ENCODE results near the gene SH3GL2.
A peak's percentile ranks its signal among the peaks of the same experiment; 100 is the strongest.

Gene SH3GL2

DNA sequence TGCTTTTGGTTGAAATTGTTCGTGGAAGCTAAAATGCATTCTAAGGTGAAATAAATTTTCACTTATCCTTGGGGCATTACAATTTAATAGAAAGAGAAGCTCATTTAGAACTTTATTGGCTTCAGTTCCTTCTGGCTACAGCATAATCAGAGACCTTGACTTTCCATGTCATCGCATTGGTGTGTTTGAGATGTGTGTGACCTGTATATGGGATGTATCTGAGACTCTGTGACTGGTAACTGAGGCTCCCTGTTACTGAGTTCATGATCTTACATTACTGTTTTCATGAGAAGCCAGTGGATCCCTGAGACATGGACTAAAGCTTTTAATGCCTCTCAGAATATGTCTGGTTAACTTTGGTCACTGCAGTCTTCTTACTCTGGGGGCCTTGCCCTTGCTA lies 32.5 kb downstream of the SH3GL2 start:
- no peak for DNase-seq (ENCODE audit: low spot score)

DNA sequence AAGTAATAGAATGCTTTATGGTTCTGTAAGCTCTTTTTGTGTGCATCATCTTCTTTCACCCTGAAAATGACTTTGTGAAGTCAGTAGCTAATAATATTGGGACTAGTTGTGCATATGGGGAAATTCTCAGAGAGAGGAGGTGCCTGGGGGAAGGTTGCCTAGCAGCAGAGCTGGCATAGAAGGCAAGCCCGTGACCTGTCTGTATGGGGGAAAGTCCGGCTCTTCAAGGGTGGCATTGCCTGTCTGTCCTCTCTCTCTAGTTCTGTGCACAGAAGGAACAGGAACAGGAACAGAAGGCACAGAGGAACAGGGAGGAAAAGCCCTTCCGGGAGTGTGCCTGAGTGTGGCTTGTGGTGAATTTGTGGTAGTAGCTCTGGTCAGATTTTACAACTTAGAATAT lies 33.1 kb downstream of the SH3GL2 start:
- peak; percentile 51 for DNase-seq (ENCODE audit: low spot score)

DNA sequence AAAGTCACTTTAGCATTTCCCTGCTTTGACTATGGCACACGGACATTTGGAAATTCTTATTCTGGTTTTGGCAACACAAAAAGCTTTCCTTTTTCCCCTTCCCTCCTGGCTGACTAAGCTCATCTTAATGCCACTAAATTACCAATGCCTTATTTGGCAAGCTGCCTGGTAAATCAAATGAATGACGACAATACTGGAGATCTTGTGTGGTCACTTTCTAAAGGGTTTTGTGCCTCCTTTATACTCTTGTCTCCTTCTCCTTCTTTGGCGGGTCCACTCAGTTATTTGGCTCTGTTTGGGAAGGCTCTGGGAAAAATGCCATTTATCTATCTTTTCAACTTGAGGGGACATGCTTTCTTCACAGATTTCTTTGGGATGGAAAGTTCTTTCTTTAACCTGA lies 34.9 kb downstream of the SH3GL2 start:
- peak; percentile 88 for DNase-seq (ENCODE audit: low spot score)

- DNase-seq (ENCODE audit: low spot score) = no peak
Measured at GRCh38 chr9:17614250-17614649, 35.4 kb downstream of the SH3GL2 start.

GRCh38 chr9:17614903-17615302 lies 36.0 kb downstream of the SH3GL2 start:
- peak; percentile 47 for DNase-seq (ENCODE audit: low spot score)

GRCh38 chr9:17622141-17622540 lies 43.3 kb downstream of the SH3GL2 start:
- no peak for DNase-seq (ENCODE audit: low spot score)

- no peak for DNase-seq (ENCODE audit: low spot score)
Measured at GRCh38 chr9:17622749-17623148, 43.9 kb downstream of the SH3GL2 start.

GRCh38 chr9:17623965-17624364 lies 45.1 kb downstream of the SH3GL2 start:
- DNase-seq (ENCODE audit: low spot score) = no peak

DNA sequence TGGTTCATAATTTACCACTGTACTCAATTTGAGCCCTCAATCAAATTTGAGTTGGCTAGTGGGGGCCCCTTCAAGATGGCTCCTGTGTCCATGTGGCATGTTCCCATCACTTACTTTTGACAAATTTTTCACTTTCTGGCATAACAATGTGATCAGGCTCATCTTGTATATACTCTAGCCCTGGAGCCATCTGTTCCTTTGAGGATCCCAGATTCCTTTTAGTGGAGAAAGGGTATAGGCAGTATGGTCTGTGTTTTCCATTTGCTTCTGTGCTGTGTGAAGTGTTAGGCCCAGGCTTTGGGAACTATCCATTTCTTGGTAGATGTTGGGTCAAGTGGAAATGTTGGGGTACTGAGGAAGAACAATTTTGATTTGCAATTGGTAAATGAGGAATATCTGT lies 45.7 kb downstream of the SH3GL2 start:
- DNase-seq (ENCODE audit: low spot score) = no peak

DNA sequence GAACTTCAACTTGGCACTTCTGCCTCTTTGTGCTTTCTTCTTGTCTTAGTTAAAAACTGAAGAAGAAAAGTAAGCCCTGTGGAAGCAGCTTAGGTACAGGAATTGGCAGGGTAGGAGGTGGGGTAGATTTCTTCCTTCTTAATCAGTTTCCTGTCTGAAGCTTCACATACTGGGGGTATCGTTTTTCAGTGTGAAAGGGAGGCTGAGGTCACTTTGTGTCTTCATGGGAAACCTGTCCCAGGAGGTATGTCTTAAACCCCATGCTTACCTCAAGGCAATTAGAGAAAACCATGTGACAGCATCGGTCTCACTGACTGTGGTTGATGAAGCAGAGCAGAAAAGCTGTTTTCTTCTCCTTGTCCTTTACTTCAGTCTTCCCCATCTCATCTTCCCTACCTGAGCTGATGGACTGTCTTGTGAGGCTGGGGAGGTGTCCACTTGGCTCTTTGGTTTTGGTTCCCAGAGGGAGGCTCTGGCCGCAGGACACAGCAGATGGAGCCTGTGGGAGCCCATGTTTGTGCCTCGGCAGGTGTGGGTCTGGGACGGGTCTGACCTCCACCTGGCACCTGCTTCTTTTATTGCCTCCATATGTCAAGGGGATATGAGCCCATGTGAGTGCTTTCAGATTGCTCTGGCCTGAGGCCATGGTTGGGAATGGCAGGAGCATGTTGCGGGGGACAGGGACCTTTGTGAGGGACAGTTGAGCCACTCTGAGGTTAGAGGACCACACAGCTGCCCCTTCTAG lies 47.0 kb downstream of the SH3GL2 start:
- DNase-seq (ENCODE audit: low spot score) = peak; percentile 84

GRCh38 chr9:17627641-17628040 lies 48.8 kb downstream of the SH3GL2 start:
- no peak for DNase-seq (ENCODE audit: low spot score)

DNA sequence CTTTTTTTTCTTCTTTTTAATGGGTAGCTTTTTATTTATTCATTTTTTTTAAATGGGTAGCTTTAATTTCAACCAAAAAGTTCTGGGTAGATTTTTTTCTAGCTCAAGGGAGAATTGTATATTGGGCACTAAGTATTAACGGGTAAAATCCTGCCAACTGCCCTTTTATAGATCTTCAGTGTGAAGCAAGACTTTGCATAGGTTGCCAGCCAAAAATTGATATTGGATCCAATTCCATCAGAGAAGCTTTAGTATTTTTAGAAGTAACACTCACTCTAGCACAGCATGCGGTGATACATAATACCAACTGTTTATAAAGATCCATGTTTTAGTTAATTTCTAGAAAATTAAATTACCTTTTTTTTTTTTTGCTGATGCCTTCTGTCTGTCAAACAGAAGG lies 49.8 kb downstream of the SH3GL2 start:
- no peak for DNase-seq (ENCODE audit: low spot score)

- DNase-seq (ENCODE audit: low spot score) = no peak
Measured at GRCh38 chr9:17630531-17630949, 51.7 kb downstream of the SH3GL2 start.

DNA sequence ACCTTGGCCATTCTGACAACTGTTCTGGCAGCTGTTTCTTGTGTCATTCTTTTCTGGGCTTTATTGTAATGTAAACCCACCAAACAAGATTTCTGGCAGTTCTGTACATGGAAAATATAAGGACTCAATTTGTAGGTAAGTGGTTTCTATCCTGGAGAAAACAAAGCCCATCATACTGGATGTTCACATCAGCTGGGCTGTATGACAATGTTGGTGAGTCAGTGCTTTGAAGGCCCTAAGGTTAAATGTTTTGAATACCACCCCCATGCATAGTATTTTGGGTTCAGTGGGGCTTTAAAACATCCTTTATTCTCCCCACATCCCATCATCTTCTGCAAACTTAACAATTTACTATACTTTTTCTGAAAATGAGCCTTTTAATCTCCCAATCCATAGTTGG lies 52.5 kb downstream of the SH3GL2 start:
- DNase-seq (ENCODE audit: low spot score) = peak; percentile 21

DNA sequence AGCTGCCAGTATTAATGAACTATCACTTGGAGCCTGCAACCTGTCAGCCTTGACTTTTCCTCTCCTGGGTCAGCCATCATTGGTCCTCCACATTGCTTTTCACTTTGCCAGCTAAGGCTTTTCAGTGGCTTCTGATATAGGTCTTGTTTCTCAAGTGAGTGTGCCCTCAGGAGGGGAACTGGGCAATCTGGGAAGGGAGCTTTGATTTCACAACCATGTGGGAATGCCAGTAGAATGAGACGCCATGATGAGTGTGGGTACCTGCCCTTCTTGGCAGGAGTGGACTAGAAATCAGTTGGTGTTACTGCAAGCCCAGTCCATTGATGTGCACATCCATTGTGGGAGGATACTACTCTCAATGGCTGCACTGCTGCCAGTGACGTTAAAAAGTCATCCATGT lies 54.1 kb downstream of the SH3GL2 start:
- DNase-seq (ENCODE audit: low spot score) = no peak

DNA sequence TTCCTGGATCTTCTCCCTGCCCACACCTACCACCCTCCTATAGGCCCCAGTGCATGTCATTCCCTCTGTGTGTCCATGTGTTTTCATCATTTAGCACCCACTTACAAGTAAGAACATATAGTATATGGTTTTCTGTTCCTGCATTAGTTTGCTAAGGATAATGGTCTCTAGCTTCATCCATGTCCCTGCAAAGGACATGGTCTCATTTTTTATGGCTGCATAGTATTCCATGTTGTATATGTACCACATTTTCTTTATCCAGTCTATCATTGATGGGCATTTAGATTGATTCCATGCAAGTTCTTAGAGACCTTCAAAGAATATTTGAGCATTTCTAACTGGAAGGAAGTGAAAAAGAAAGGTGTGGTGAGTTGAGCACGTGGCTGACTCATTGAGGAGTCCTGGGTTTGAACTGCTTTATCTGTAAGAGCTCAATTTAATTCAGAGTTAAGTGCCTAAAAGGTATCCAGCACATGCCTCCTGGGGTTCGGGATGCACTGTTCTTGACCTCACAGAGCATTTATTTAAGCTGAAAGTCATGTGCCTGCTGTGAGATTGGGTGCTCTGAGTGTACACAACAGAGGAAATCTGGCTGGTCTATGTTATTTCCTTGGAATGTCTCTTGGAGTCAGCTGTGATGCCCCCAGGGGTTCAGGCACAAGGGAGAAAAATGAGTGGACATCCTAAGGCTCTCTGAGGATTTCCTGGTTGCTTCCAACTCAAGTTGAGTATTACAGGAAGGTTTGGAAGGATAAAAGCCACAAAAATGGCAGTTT lies 56.4 kb downstream of the SH3GL2 start:
- DNase-seq (ENCODE audit: low spot score) = peak; percentile 59

DNA sequence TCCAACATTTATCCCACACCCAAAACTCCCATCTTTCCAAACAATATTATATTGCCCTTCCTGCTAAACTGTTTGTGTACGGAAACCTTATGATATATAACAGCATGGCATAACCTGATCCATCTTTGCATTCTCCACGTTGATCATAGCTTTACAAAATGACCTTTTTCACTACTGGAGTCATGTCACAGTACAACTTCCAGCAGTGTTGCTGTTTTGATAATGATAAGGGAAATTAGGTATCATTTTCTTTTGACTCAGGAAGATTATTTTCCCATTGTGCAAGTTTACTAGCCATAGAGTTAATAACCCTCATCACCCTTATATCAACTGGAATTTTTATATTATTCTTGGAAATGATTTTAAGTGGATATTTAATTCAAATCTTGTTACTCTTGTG lies 57.5 kb downstream of the SH3GL2 start:
- DNase-seq (ENCODE audit: low spot score) = no peak

GRCh38 chr9:17636821-17637220 lies 58.0 kb downstream of the SH3GL2 start:
- DNase-seq (ENCODE audit: low spot score) = no peak

DNA sequence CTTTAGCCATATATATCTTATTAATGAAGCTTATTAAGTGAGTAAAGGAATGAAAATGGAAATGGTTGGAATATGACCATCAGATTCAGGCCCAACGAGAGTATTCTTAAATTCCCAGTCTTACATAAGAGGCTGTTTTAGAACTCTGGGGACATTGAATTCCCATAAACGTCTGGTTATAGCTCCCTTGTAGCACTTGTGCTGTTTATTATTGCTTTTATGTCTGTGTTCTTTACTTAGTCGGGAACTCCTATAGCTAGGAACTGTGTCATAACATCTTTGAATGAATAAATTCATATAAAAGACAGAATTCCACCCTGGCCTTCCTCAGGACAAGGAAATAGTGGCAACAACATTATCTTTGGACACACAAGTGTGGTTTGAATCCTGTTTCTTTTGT lies 58.4 kb downstream of the SH3GL2 start:
- no peak for DNase-seq (ENCODE audit: low spot score)

- no peak for DNase-seq (ENCODE audit: low spot score)
Measured at GRCh38 chr9:17648516-17648915, 69.7 kb downstream of the SH3GL2 start.

DNA sequence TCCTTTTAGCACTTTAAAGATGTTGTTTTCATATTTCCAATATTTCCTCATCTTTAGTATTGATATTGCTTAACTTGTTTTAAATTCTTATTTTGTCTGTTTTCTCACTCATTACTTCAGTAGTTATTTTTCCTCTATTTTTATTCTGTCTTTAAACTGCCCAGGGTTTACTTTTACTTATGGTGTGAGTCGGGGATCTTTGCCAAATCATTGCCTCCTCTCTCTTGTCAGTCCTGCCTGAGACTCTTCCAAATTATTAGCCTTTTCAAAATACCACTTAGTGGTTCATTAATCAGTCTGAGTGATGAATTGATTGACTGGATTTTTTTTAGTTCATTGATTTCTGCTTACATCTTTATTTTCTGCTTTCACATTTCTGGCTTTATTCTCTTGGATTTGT lies 72.9 kb downstream of the SH3GL2 start:
- no peak for DNase-seq (ENCODE audit: low spot score)

DNA sequence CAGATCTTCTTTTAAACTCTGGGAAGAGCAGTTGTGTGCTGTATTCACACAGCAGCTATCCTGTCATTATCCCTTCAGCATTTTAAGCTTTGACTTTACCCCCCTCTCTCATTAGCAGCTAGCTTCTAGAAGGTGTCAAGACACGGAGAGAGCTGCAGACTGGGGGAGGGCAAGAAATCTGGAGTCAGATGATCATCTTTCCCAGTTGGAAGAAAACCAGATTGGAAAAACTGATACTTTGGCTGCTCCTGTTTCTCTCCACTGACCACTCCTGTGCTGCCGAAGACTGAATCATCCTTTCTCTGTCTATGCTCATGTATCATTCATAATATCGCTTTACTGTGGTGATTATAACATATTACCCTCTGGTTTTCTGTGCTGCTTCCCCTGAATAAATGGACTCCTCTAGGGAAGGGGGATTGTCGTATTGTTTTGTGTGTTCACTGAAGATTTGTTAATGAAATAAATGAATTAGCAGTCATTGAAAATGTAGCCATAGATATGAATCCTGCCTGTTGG lies 75.1 kb downstream of the SH3GL2 start:
- no peak for DNase-seq (ENCODE audit: low spot score)

DNA sequence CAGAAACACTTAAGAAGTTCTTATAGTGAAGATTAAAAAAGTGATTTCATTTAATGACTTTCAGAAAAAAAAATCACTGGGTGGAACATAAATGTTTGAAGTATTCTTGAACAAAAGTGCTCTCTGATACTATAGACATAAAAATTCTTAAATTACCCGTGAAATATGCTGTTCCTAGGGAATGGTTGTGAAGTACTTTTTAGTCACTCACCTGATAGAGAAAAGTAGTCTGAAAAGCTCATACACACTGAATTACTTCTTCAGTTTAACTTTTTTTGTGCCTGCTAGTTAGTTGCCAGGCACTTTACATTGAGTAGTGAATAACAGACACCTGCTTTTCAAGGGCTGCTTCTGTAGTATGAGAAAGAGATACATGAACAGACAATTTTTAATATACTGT lies 78.0 kb downstream of the SH3GL2 start:
- DNase-seq (ENCODE audit: low spot score) = no peak

Measured in kidney tubule cell (primary cell).